Glutamatergic neuron (in vitro differentiated cells): ENCODE data around the gene P3H4. TPM values are rescaled to one million over a fixed set of nuclear protein-coding genes. Genes with fewer than 3 reads are reported as not detected.
A peak's percentile ranks its signal among the peaks of the same experiment; 100 is the strongest.

ENCODE experiments used
- DNase-seq: peaks from one replicate; pipeline ENCODE4 v3.0.0; 2022
- H3K27ac Mint-ChIP-seq: one replicate; pipeline ENCODE4 v1.8.0; 2020; ENCODE audit warnings: mild to moderate bottlenecking, mixed read lengths, inconsistent platforms; ENCODE audit not compliant: unreplicated experiment
- H3K27me3 Mint-ChIP-seq: one replicate; pipeline ENCODE4 v1.8.0; 2020; ENCODE audit warnings: mild to moderate bottlenecking, moderate library complexity, mixed read lengths, inconsistent platforms; ENCODE audit not compliant: unreplicated experiment
- H3K36me3 Mint-ChIP-seq: one replicate; pipeline ENCODE4 v1.8.0; 2020; ENCODE audit warnings: mild to moderate bottlenecking, mixed read lengths, inconsistent platforms; ENCODE audit not compliant: unreplicated experiment
- H3K4me1 Mint-ChIP-seq: one replicate; pipeline ENCODE4 v1.8.0; 2020; ENCODE audit warnings: mild to moderate bottlenecking, low read depth, mixed read lengths, inconsistent platforms; ENCODE audit not compliant: unreplicated experiment
- H3K4me3 Mint-ChIP-seq: one replicate; pipeline ENCODE4 v1.8.0; 2020; ENCODE audit warnings: mild to moderate bottlenecking, mixed read lengths, inconsistent platforms; ENCODE audit not compliant: unreplicated experiment
- H3K9me3 Mint-ChIP-seq: one replicate; pipeline ENCODE4 v1.8.0; 2020; ENCODE audit warnings: mild to moderate bottlenecking, moderate library complexity, mixed read lengths, inconsistent platforms; ENCODE audit not compliant: unreplicated experiment
- total RNA-seq: library from RNA; stranded (reverse); fragmentation: NEBNext Ultra II Directional; extraction: Animal tissue kit (Norgen Biotek cat#: 25700); gene quantifications from one replicate; pipeline ENCODE4 v1.2.1, GENCODE V29; 2021; ENCODE audit not compliant: unreplicated experiment
- TF ChIP-seq, protein P1 (sequence below): fragments of 200-600 bp; sonication (generic); IDR thresholded peaks from one replicate; pipeline ENCODE4 v1.5.0; 2021; ENCODE audit not compliant: partially characterized antibody, unreplicated experiment

The P3H4 gene
- total RNA-seq, 1 donor from 2014 or later = 5.6 TPM

DNA sequence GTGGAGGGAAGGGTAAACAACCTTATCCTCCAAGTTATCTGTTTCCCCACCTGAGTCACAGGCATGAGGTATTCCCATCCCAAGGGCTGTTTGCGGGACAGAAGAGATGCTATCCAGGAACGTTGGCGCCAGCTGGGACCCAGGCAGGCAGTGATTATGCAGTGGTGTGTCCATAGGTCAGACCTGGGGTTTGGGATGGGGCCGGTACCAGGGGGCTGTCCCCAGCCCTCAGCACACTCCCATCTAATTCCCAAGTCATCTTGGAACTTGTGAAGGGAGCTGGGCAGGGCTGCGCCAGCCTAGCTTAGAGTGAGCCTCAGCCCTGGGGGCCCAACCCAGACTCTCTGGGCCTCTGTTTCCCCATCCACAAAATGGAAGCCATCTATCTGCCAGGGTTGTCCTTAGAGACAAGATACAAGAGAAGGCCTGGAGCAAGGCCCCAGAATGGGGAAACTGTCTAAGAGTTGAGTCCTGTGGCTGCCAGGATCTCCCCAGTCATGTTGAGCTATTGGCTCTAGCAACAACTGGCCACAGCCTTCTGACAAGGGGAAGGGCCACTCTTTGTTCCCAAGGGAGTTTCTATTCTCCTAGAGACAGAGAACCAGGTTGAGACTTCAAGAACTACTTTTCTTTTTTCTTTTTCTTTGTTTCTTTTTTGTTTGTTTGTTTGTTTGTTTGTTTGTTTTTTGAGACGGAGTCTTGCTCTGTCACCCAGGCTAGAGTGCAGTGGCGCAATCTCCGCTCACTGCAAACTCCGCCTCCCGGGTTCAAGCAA lies 15.4 kb downstream of the P3H4 start:
- Mint-ChIP-seq H3K4me3 (no peak overlapping the region), H3K36me3 (no peaks in the 10 kb centered on the region), H3K4me1 (peaks cover 6% of the 10 kb centered on the region), H3K9me3 (peaks cover 5% of the 10 kb centered on the region), H3K27ac (no peak overlapping the region), H3K27me3 (peaks cover 2% of the 10 kb centered on the region)
- TF ChIP-seq, protein P1, sequence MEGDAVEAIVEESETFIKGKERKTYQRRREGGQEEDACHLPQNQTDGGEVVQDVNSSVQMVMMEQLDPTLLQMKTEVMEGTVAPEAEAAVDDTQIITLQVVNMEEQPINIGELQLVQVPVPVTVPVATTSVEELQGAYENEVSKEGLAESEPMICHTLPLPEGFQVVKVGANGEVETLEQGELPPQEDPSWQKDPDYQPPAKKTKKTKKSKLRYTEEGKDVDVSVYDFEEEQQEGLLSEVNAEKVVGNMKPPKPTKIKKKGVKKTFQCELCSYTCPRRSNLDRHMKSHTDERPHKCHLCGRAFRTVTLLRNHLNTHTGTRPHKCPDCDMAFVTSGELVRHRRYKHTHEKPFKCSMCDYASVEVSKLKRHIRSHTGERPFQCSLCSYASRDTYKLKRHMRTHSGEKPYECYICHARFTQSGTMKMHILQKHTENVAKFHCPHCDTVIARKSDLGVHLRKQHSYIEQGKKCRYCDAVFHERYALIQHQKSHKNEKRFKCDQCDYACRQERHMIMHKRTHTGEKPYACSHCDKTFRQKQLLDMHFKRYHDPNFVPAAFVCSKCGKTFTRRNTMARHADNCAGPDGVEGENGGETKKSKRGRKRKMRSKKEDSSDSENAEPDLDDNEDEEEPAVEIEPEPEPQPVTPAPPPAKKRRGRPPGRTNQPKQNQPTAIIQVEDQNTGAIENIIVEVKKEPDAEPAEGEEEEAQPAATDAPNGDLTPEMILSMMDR = no peak
- DNase-seq = no peak

DNA sequence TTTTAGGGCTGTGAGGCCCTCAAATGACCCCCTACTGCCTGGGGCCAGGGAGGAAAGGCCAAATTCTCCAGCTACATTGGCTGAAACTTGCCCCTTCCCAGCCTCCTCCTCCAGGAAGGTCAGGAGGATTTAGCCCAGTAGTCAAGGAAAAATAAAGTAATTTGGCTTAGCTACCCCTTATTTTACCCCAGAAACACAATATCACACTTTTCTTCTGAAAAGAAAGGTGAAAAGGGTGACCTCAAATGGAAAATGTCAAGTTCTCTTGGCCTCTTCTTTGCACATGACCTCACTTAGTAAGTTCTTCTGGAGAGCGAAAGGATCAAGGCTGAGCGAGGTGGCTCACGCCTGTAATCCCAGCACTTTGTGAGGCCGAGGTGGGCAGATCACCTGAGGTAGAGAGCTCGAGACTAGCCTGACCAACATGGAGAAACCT lies 17.2 kb downstream of the P3H4 start:
- TF ChIP-seq, protein P1 = no peak
- DNase-seq = no peak
- Mint-ChIP-seq H3K4me1 (peaks cover 6% of the 10 kb centered on the region), H3K27me3 (peaks cover 7% of the 10 kb centered on the region), H3K9me3 (peaks cover 12% of the 10 kb centered on the region), H3K4me3 (no peak overlapping the region), H3K27ac (no peak overlapping the region), H3K36me3 (no peaks in the 10 kb centered on the region)

DNA sequence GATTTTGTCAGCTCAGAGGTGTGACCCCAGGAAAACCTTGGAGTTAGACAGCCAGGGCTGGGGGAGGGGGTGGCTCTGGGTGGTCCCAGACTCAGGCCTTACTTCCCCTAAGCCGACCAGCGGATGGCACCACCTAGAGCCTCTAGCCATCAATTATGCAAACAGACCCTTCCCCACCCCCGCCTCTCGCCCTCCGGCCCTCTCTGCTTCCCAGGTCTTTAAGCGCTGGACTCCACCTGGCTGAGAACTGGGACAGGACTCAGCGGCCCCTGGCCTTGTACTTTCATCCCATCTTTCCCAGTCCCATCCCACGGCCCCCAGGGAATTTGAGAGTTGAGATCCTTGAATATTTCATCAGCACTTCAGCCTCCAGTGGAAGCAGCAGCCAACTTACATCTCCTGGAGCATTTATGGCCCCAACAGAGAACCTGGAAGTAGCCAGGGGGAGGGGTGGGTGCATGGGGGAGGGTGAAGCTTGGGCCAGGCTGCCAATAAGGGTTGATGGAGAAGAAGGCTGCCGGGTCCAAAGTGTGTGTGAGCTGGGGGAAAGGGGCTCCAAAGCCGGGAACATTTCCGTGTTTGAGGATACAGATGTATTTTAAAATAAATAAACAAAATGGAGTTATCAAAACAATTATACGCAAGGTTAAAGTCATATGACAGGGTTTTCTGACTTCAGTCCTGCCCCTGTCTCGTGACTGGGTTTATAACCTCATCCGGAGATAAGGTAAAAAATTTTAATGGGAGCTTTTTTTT lies 17.8 kb downstream of the P3H4 start:
- H3K4me1 Mint-ChIP-seq = peaks cover 6% of the 10 kb centered on the region
- H3K27me3 Mint-ChIP-seq = peaks cover 6% of the 10 kb centered on the region
- no peak overlapping the region for H3K27ac Mint-ChIP-seq
- DNase-seq = no peak
- peaks cover 11% of the 10 kb centered on the region for H3K9me3 Mint-ChIP-seq
- no peaks in the 10 kb centered on the region for H3K36me3 Mint-ChIP-seq
- peak overlapping the region; percentile 25 for H3K4me3 Mint-ChIP-seq
- TF ChIP-seq, protein P1 = no peak

DNA sequence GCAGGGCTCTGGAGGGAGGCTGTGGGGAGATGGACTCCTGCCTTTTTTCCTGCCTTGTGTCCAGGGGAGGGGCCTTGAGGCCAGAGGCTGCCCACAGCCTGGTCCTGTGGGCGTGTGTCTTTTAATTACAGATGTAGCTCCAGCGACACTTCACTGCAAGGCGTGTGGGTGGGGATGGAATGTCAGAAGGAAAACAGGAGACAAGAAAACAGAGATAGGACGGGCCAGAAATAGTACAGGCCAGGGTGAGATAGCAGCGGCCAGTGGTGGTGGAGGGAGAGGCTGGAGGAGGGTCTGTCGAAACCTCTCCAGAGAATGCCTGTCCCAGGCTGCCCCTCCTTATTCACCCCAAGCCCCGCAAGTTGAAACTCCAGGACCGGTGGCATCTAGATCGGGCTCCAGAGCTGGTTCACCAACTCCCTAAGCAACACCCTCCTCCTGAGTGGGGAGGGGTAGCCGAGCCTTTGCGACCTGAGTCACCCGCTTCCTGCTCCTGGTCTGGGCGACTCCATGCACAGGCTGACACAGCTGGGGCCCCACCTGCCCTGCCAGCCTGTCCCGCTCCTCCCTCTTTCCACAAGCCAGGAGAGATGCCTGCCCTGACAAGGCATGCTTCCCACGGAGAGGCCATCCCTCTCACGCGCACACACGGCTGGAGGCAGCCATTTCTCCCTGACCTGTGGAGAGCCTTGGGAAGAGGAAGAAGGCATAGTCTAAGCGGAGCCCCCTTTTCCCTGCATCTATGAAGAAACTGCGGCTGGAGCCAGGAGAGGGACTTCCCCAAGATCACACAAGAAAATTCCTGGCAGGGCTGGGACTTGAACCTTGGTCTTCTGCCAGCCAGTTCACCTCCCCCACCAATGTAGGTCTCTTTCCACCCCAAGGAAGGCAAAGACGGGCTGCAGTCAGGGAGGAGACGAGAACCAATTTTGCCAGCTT lies 18.6 kb downstream of the P3H4 start:
- no peak for DNase-seq
- TF ChIP-seq, protein P1 = no peak
- Mint-ChIP-seq H3K4me1 (peaks cover 6% of the 10 kb centered on the region), H3K9me3 (peaks cover 11% of the 10 kb centered on the region), H3K27me3 (peaks cover 7% of the 10 kb centered on the region), H3K4me3 (peak overlapping the region; percentile 39), H3K36me3 (no peaks in the 10 kb centered on the region), H3K27ac (no peak overlapping the region)
